Glomerular visceral epithelial cell (primary cell): ENCODE data around the gene SBF2.
"Not testable (repeated sequence)": the region's sequence is repeated elsewhere in the genome, so short reads cannot be mapped to it uniquely, and the experiment has no call there.

Experiments
- DNase-seq: peaks from one replicate; pipeline ENCODE4 v3.0.0-alpha.2; 2016; ENCODE audit errors: extremely low spot score

SBF2 gene

DNA sequence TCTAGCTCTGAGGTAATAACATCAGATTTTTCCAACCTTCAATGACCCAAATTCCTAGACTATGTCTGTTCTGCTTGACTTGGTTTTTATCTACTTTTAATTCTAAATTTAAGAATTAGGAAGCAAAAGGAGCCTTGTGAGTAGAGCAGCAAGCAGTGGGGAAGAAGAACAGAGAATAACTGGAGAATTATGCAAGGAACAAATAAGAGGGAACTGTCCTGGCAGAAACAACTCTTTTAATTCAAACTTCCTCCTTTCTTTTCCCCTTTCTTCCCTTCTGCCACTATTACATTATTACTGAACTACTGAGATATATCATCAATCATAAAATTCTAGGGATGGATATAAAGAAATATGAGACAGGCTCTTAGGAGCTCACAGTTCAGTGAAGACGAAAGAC lies 276.1 kb downstream of the SBF2 start:
- DNase-seq, result no peak

DNA sequence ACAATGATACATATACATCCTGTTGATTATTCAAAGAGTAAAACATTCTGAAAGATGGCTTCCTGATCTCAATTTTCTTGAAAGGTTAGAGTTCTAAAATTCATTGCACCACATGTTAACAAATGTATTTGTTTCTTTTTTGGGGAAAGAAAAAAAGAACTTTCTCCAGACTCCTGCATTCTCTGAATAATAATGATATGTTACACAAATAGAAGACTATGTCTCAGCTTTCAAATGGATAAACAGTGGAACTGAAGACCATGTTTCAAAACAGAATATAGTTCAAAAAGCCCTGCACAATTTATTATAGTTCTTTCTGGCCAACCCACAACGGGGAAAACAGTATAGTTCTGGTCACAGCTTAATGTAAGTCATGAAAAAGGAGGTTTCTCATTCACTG lies 277.0 kb downstream of the SBF2 start:
- no peak for DNase-seq

DNA sequence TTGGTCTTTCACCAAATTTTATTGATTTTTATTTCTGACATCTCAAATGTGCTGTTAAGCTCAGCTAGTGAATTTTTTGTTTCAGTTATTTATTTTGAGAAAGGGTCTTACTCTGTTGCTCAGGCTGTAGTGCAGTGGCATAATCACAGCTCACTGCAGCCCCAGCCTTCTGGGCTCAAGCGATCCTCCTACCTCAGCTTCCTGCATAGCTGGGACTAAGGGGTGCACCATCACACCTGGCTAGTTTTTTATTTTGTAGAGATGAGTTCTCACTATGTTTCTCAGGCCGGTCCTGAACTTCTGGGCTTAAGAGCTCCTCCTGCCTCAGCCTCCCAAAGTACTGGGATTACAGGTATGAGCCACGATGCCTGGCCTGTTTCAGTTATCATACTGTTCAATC lies 282.0 kb downstream of the SBF2 start:
- DNase-seq, result no peak

DNA sequence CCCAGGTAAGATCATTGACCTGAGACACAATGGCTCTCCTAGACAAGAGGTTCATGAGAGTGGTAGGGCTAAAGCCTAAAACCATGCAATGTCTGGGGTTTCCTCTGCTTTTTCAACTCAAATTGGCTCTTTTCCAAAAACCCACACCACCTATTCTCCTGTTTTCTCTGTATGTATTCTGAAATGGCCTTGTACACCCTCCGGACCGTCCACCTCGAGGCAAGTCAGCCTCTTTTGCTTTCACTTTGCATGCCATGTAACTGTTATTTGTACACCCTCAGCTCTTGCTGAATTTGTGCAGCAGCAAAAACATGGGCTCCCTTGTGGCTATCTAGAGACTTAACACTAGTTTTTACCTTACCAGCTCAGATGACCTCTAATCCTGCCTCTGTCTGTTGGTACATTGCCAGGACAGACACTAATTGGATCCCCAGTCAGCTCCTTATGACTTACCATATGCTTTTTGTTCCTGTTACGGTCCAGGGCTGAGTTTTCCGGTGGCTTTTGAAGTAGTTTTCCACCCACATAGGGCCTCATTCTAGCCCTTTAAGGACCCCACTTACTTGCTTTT lies 288.0 kb downstream of the SBF2 start:
- DNase-seq, result no peak

DNA sequence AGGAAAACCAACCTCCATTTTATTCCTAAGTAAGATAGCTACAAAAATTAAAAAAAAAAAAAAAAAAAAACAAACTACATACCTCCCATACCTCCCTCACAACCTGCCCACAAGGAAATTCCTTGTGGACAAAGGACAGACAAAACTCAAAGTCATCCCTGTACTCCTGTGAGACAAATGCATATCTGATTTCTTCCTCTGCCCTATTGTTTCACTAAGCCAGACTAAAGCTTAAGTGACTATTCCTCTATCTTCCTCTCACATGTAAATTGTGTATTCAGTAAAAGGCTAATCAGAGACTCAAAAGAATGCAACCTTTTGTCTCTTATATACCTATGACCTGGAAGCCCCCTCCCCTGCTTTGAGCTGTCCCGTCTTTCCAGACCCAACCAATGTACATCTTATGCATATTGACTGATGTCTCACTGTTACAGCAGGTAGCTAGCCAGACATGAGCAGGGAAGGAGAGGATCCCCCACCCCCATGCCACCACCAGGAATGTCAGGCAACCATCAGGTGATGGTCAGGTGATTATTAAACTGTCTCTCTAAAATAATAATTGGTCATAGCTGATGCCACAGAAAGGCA lies 289.4 kb downstream of the SBF2 start:
- DNase-seq, result peak; percentile 34

DNA sequence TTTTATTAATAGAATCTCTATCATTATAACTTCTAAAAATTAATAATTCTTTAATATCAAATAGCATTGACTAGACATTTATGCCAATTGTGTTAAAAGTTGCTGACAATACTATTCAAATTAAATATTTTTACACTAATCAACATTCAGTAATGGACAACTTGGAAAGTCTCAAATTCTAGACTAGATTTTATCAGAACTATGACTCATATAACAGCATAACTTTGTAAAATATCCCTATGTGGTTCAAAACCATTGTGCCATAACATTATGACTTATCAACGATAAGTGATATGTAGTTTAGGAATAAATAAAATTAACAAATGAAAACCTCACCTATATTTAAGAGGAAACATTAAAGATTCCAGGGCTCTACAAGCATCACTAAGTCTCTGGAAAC lies 291.8 kb downstream of the SBF2 start:
- DNase-seq, result no peak

DNA sequence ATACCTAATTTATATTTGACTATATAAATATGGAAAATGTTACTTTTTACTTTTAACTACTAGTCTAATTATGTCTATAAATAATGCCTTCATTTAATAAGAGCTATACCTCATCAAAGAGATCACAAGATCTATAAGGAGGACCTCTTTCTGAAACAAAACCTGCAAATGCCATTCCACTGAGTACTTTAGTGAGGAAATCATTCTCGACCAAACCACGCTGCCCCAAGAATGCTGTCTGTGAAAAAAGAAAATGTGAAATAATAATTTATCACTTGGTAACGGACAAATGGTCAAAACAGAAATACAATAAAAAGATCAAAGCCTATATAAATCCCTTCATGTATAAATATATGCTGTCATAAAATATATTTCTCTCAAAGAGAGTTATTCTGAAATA lies 301.7 kb downstream of the SBF2 start:
- peak; percentile 28 for DNase-seq

DNA sequence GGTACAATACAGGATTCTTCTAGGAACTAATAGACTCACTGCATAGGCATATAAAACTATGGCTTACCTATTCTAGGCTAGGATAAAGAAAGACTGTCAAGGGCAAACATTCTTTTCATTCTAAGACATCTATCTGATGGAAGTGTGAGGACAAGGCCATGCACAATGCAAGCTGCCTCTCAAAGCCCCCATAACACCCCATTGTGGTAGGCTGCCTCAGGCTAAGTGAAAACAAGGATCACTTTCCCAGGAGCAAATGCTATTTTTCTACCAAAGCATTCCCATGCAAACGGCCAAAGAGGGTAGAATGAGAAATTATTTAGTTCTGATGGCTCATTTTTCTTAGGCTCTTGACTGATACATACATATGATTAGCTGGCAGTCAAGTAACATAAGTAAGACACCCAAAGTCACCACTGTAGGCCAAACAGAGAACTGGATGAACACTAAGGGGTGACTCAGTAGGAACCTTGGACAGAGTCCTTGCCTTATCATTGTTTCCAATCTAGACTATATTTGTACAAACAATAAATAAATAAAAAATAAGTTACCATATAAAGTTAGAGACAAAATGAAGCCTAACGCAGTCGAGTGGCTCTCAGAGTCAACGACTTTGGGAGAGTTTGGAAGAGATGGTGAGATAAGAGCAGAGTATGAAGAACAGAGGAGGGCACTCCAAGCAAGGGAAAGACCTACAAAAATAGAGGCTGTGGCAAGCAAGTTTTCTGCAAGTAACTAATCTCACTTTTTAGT lies 303.6 kb downstream of the SBF2 start:
- DNase-seq, result no peak

DNA sequence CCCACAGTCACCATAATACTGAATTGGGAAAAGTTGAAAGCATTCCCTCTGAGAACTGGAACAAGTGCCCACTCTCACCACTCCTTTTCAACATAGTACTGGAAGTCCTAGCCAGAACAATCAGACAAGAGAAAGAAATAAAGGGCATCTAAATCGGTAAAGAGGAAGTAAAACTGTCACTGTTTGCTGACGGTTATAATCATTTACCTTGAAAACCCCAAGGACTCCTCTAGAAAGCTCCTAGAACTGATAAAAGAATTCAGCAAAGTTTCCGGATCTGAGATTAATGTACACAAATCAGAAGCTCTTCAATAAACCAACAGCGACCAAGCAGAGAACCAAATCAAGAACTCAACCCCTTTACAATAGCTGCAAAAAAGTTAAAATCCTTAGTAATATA lies 306.7 kb downstream of the SBF2 start:
- DNase-seq, result not testable (repeated sequence)

DNA sequence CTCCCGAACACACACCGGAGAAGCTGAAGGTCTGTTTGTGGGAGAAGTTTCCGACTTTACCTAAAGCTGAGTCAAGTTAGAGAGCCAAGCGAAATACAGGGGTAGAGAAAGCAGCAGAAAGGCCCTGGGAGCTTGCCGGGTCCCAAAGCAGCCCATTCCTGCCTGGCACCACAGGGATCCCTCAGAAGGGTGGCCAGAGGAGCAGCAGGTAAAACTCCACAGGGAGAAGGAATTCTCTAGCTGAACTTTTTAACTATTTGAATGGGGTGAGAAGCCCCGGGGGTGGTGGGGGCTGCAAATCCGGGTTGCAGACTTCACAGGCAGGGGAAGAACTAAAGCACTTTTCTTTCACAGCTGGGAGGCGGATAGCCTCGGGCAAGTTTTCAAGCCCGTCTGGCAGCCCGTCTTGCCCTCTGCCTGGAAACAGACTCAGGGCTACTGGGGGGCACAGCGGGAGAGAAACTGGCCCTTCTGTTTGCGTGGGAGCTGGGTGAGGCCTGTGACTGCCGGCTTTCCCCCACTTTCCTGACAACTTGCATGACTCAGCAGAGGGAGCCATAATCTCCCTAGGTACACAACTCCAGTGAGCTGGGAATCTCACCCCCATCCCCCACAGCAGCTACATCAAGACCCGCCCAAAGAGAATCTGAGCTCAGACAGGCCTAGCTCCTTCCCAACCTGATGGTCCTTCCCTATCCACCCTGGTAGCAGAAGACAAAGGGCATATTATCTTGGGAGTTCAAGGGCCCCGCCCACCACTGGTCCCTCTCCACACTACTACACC lies 311.0 kb downstream of the SBF2 start:
- peak; percentile 40 for DNase-seq

DNA sequence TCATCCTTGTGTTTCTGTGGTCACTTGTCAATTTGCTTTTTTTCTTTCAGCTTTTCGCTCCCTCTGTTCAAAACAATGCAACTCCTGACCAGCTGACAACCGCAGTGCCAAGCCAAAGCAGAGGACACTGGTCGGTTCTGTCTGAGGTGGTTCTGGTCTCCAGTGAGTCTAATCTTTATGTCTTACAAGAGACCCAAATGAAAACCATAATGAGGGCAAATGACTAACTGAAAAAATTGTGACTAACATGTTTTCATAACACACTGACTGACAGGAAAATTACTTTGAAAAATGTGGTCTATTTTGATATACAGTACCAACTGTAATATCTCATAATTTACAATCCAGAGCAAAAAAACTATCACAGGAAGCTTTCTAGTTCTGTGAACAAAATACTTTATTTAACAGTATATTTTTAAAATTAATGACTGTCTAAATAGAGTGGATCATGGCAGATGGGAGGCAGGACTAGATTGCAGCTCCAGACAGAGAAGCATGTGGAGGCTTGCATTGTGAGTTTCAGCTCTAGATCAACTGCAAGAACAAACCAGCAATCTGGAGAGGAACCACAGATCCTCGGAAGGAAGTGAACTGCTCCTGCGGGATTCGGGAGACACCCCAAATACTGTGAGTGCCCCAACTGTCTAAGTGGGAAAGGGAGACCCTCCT lies 311.8 kb downstream of the SBF2 start:
- DNase-seq, result peak; percentile 8

DNA sequence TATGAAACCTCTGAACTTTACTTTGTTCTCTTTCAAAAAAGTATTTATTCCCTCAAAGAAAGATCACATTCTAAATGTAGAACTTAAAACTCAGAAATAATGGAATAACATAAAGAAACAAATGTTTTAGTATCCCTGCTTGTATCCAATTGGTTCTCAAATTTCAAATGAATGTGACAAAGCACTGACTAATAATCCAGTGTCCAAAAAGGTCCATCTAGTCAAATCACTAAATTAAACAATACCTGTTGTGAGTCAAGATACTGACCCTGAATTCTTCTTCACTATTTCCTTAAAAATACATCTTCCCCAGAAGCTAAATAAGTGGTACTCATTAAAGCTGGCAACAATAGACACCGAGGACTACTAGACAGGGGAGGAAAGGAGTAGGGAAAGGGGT lies 313.1 kb downstream of the SBF2 start:
- DNase-seq, result no peak

DNA sequence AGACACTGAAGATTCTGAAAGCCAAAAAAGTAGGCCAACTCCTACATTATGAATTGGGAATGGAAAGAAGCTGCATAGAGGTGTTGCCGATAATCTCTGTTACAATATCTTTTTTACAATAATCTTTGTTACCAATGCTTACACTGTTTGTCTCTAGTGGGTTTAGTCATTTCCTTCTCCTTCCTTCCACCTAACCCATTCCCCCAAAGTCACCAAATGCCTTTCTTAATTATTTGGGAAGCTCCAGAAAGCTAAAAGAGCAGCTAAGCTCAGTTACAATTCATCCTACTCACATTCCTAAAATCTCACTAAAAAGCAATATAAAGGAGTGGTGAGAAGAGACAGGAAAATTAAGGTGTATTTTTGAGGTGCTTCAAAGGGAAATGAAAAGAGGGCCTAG lies 316.5 kb downstream of the SBF2 start:
- no peak for DNase-seq

DNA sequence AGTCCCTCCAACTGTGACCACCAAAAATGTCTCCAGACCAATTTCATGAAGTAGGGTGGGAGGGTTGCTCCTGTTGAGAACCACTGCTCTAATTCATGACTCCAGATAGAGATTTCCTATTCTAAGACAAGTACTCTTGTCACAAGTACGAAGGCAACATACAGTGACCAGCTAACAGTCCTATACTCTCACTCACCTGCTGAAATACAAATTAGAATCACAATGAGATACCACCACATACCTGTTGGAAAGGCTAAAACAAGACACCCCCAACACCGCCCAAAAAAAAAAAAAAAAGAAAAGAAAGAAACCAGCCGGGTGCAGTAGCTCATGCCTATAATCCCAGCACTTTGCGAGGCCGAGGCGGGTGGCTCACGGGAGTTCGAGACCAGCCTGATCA lies 319.6 kb downstream of the SBF2 start:
- DNase-seq, result no peak

DNA sequence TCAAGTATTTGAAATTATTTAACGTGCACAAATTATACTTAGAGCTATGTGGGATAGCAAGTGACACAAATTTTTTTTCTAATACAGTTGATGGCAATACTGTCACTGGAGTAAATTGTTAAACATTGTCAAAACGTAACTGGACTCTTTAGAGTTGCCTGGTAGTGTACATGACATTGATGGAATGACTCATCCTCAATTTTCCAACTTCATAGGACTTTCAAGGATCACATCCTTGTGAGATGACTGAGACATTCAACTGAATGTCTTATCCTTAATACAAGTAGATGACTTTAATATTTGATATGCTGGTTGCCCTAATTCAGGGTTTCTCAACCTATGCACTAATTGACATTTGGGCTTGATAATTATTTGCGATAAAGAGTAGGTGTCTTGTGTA lies 320.1 kb downstream of the SBF2 start:
- DNase-seq, result no peak

DNA sequence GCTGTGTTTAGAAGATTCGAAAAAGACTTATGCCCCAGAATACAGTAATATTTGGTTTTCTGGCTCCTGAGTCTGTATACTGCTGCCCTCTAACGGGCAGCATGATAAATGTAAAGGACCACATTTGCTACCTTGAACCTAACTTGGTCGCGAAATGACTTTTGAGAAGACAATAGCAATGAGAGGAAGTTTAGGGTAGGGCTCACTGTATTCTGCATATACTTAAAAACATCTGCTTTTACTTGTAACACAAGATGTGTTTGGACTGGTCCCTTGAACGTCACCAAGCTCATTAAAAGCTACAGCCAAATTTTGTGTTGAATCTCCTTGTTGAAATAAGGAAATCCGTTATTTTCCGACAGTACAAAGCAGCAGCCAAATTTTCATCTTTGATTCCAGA lies 321.0 kb downstream of the SBF2 start:
- peak; percentile 50 for DNase-seq

DNA sequence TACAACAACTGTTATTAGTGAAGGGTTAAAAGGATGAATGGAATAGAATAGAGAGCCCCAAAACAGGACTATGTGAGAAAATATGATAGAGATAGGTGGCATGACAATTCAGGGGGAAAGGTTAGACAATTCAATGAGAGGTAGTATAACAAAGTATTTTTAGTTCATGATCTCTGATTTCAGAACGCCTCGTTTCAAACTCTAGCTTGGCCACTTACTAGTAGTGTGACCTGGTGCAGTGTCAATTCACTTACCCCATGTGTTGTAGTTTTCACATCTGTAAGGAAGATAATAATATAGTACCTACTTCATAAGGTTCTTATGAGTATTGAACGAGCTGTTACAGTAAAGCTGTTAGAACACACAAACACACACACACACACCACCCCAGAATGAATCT lies 322.1 kb downstream of the SBF2 start:
- DNase-seq, result no peak

DNA sequence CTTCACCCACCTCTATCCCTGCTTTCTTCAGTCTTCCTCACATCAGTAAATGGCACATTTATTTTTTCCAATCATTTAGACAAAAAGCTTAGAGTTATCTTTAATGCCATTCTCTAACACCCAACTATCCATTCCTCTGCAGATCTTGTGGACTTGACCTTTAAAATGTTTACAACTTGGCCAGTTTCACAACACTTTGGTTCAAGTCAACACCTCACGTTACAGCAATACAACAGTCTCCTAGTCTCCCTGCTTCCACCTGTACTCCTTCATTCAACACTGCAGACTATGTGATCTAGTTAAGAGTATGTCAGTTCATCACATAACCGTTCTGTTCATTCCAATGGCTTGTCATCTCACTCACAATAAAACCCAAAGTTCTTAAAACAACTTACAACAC lies 325.0 kb downstream of the SBF2 start:
- DNase-seq, result no peak

DNA sequence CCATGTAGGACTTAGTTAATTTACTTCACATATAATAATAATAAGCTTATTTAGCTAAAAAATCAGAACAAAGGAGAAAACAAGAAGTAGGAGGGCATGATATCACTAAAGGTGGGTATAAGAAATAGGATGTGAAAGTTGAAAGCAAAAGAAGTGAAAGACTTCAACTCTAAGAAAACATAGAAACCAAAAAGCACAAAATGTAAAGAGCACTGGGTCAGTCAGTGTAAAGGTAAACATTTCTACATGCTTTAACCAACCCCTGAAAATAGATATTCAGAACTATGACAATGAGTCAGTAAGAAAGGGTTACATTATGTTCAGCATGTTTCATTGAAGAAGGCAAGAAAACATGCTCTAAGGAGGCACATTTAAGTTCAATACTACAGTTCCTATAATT lies 331.3 kb downstream of the SBF2 start:
- no peak for DNase-seq

DNA sequence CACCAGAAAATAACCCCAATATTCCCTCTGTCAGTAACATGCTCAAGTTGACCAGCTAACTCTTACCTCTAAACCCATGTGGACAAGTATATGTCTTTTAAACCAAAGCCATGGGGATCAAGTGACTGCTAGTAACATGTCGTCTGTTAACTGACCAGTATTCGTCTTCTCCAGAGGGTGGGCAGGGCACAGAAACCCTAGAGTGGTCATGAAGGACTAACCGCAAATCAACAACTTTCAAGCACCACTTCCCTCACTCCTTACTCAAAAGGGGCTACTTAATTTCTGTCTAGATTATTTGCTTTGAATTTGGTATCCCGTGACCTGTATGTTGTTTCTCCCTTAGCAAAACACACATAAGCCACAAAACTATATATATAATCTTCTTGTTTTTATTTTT lies 336.9 kb downstream of the SBF2 start:
- DNase-seq, result no peak

DNA sequence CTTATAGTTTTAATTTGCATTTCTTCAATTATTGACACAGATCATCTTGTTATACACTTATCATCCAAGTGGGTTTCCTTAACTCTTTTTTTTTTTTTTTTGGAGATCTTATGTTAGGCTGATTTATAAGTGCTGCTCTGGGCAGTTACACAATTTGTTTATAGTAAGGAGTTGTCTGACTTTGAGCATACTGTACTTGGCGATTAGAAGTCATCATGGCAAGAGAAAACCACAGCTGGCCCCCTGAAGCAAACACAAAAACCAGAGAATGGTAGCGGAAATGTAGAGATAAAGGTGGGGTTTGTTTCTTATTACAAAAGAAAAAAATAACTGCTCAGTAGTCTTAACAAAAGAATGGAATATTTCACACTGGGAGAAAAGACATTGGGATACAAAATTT lies 337.5 kb downstream of the SBF2 start:
- DNase-seq, result no peak

DNA sequence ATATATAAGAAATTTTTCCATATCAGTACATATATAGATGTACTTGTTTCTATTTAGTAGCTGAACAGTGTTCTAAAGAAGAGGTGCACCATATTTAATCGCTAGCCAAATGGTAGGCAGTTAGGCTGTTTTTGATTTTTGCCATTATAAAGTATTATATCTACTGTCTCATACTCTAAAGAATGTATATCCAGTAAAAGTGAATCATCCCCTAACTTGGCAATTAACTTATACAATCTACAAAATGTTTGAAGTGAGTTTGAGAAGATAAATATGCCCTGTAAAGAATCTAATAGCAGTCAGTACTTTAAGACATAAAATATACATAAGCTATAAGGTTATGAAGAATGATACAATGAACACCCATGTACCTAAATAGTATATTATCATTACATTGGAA lies 338.6 kb downstream of the SBF2 start:
- no peak for DNase-seq
